ENCODE results near the gene NEK6.

NEK6 gene

GRCh38 chr9:124260769-124261603, 3.2 kb downstream of the NEK6 start:
- no peaks in the 10 kb centered on the region for H3K27me3 Mint-ChIP-seq
- H3K36me3 Mint-ChIP-seq (ENCODE audit: low read depth): peaks cover 59% of the 10 kb centered on the region
- H3K27ac Mint-ChIP-seq: peak overlapping the region; percentile 90
- no peaks in the 10 kb centered on the region for H3K9me3 Mint-ChIP-seq
- H3K4me1 Mint-ChIP-seq (ENCODE audit: low read depth): peaks cover 81% of the 10 kb centered on the region
- intact Hi-C loops (cut with micrococcal nuclease): loop anchor here (5.0 kb wide), 1 partner anchor 134 kb away; no protein-coding TSS in a partner anchor
- H3K4me3 Mint-ChIP-seq: peak overlapping the region; percentile 94

- Mint-ChIP-seq H3K4me1 (ENCODE audit: low read depth) (peaks cover 81% of the 10 kb centered on the region), H3K27ac (peak overlapping the region; percentile 90), H3K36me3 (ENCODE audit: low read depth) (peaks cover 69% of the 10 kb centered on the region), H3K27me3 (no peaks in the 10 kb centered on the region), H3K9me3 (no peaks in the 10 kb centered on the region), H3K4me3 (peak overlapping the region; percentile 94)
- intact Hi-C loops (cut with micrococcal nuclease): loop anchor here (5.0 kb wide), 1 partner anchor 135 kb away; no protein-coding TSS in a partner anchor
Observed at GRCh38 chr9:124261736-124262648, 4.2 kb downstream of the NEK6 start.

GRCh38 chr9:124262649-124262972, 4.9 kb downstream of the NEK6 start:
- H3K27ac Mint-ChIP-seq: peak overlapping the region; percentile 90
- peak overlapping the region; percentile 94 for H3K4me3 Mint-ChIP-seq
- peaks cover 81% of the 10 kb centered on the region for H3K4me1 Mint-ChIP-seq (ENCODE audit: low read depth)
- no peaks in the 10 kb centered on the region for H3K27me3 Mint-ChIP-seq
- H3K36me3 Mint-ChIP-seq (ENCODE audit: low read depth): peaks cover 75% of the 10 kb centered on the region
- intact Hi-C loops (cut with micrococcal nuclease): loop anchor here (5.0 kb wide), 1 partner anchor 135 kb away; no protein-coding TSS in a partner anchor
- no peaks in the 10 kb centered on the region for H3K9me3 Mint-ChIP-seq

GRCh38 chr9:124263213-124263612, 5.5 kb downstream of the NEK6 start:
- Mint-ChIP-seq H3K9me3 (no peaks in the 10 kb centered on the region), H3K4me3 (peak overlapping the region; percentile 94), H3K27me3 (no peaks in the 10 kb centered on the region), H3K4me1 (ENCODE audit: low read depth) (peaks cover 83% of the 10 kb centered on the region), H3K27ac (peak overlapping the region; percentile 90), H3K36me3 (ENCODE audit: low read depth) (peaks cover 78% of the 10 kb centered on the region)
- intact Hi-C loops (cut with micrococcal nuclease): loop anchor here (5.0 kb wide), 1 partner anchor 136 kb away; no protein-coding TSS in a partner anchor

GRCh38 chr9:124263800-124264426, 6.2 kb downstream of the NEK6 start:
- Mint-ChIP-seq H3K27ac (peak overlapping the region; percentile 90), H3K27me3 (no peaks in the 10 kb centered on the region)
- intact Hi-C loops (cut with micrococcal nuclease): loop anchor here (5.0 kb wide), 1 partner anchor 137 kb away; no protein-coding TSS in a partner anchor

GRCh38 chr9:124264823-124265233, 7.1 kb downstream of the NEK6 start:
- Mint-ChIP-seq H3K4me1 (ENCODE audit: low read depth) (peaks cover 95% of the 10 kb centered on the region), H3K27me3 (no peaks in the 10 kb centered on the region), H3K4me3 (peak overlapping the region; percentile 68)

More at GRCh38 chr9:124263800-124264426, 6.2 kb downstream of the NEK6 start:
- Mint-ChIP-seq H3K4me1 (ENCODE audit: low read depth) (peaks cover 90% of the 10 kb centered on the region), H3K36me3 (ENCODE audit: low read depth) (peaks cover 78% of the 10 kb centered on the region), H3K9me3 (no peaks in the 10 kb centered on the region), H3K4me3 (peak overlapping the region; percentile 94)

GRCh38 chr9:124265551-124265950, 7.8 kb downstream of the NEK6 start:
- Mint-ChIP-seq H3K4me1 (ENCODE audit: low read depth) (peaks cover 97% of the 10 kb centered on the region), H3K27me3 (no peaks in the 10 kb centered on the region), H3K36me3 (ENCODE audit: low read depth) (peaks cover 83% of the 10 kb centered on the region), H3K4me3 (peak overlapping the region; percentile 68), H3K27ac (peak overlapping the region; percentile 90), H3K9me3 (no peaks in the 10 kb centered on the region)
- intact Hi-C loops (cut with micrococcal nuclease): no loop called here

More at GRCh38 chr9:124264823-124265233, 7.1 kb downstream of the NEK6 start:
- H3K27ac Mint-ChIP-seq: peak overlapping the region; percentile 90
- no peaks in the 10 kb centered on the region for H3K9me3 Mint-ChIP-seq
- intact Hi-C loops (cut with micrococcal nuclease): loop anchor here (5.0 kb wide), 1 partner anchor 138 kb away; no protein-coding TSS in a partner anchor
- H3K36me3 Mint-ChIP-seq (ENCODE audit: low read depth): peaks cover 78% of the 10 kb centered on the region

GRCh38 chr9:124266139-124266825, 8.5 kb downstream of the NEK6 start:
- Mint-ChIP-seq H3K36me3 (ENCODE audit: low read depth) (peaks cover 91% of the 10 kb centered on the region), H3K4me1 (ENCODE audit: low read depth) (peaks cover 97% of the 10 kb centered on the region), H3K27ac (peak overlapping the region; percentile 90), H3K9me3 (no peaks in the 10 kb centered on the region), H3K27me3 (no peaks in the 10 kb centered on the region), H3K4me3 (peak overlapping the region; percentile 4)
- intact Hi-C loops (cut with micrococcal nuclease): no loop called here

- intact Hi-C loops (cut with micrococcal nuclease): no loop called here
- no peaks in the 10 kb centered on the region for H3K9me3 Mint-ChIP-seq
- peak overlapping the region; percentile 4 for H3K4me3 Mint-ChIP-seq
- no peaks in the 10 kb centered on the region for H3K27me3 Mint-ChIP-seq
- H3K4me1 Mint-ChIP-seq (ENCODE audit: low read depth): peaks cover 97% of the 10 kb centered on the region
- peak overlapping the region; percentile 90 for H3K27ac Mint-ChIP-seq
- peaks cover 91% of the 10 kb centered on the region for H3K36me3 Mint-ChIP-seq (ENCODE audit: low read depth)
Observed at GRCh38 chr9:124266826-124267201, 9.1 kb downstream of the NEK6 start.

GRCh38 chr9:124267271-124267807, 9.6 kb downstream of the NEK6 start:
- H3K4me3 Mint-ChIP-seq: peak overlapping the region; percentile 4
- no peaks in the 10 kb centered on the region for H3K27me3 Mint-ChIP-seq
- H3K9me3 Mint-ChIP-seq: no peaks in the 10 kb centered on the region
- peaks cover 97% of the 10 kb centered on the region for H3K4me1 Mint-ChIP-seq (ENCODE audit: low read depth)
- peaks cover 93% of the 10 kb centered on the region for H3K36me3 Mint-ChIP-seq (ENCODE audit: low read depth)
- H3K27ac Mint-ChIP-seq: peak overlapping the region; percentile 90
- intact Hi-C loops (cut with micrococcal nuclease): no loop called here

GRCh38 chr9:124268248-124268647, 10.5 kb downstream of the NEK6 start:
- Mint-ChIP-seq H3K9me3 (no peaks in the 10 kb centered on the region), H3K27me3 (no peaks in the 10 kb centered on the region), H3K27ac (peak overlapping the region; percentile 13), H3K4me1 (ENCODE audit: low read depth) (peaks cover 97% of the 10 kb centered on the region), H3K4me3 (no peak overlapping the region), H3K36me3 (ENCODE audit: low read depth) (peaks cover 98% of the 10 kb centered on the region)
- intact Hi-C loops (cut with micrococcal nuclease): no loop called here

GRCh38 chr9:124268661-124269060, 10.9 kb downstream of the NEK6 start:
- no peak overlapping the region for H3K4me3 Mint-ChIP-seq
- H3K27ac Mint-ChIP-seq: peak overlapping the region; percentile 13
- peaks cover 96% of the 10 kb centered on the region for H3K36me3 Mint-ChIP-seq (ENCODE audit: low read depth)
- peaks cover 97% of the 10 kb centered on the region for H3K4me1 Mint-ChIP-seq (ENCODE audit: low read depth)
- H3K27me3 Mint-ChIP-seq: no peaks in the 10 kb centered on the region
- H3K9me3 Mint-ChIP-seq: no peaks in the 10 kb centered on the region
- intact Hi-C loops (cut with micrococcal nuclease): no loop called here

GRCh38 chr9:124269556-124269955, 11.8 kb downstream of the NEK6 start:
- Mint-ChIP-seq H3K4me3 (no peak overlapping the region), H3K9me3 (no peaks in the 10 kb centered on the region), H3K4me1 (ENCODE audit: low read depth) (peaks cover 97% of the 10 kb centered on the region), H3K27me3 (no peaks in the 10 kb centered on the region), H3K36me3 (ENCODE audit: low read depth) (peaks cover 93% of the 10 kb centered on the region), H3K27ac (peak overlapping the region; percentile 36)
- intact Hi-C loops (cut with micrococcal nuclease): no loop called here
